ENCODE results near the gene OR5H1. TPM values are rescaled to one million over a fixed set of nuclear protein-coding genes. Genes with fewer than 3 reads are reported as not detected.

The OR5H1 gene
- polyA plus RNA-seq, 1 experiment, result not detected

DNA sequence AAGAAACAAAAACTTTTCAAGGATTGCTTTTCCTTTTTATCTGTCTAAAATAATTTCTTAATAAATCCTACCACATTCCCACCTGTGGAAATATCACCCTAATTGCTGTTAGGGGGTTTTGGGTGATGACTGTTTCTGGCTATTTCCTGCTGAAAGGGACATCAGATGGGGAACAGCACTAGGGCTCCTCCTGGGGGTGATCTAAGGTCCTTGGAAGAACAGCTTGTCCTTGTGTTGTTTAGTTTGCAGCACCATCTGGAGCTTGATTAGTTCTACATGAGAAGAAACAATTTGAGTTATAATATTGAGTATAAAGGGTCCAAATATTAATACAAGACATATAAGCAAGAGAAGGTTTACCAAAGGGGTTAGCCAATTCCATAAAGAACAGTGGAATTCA is 54.7 kb downstream of the OR5H1 start:
- no peaks in the 10 kb centered on the region for H3K27me3 ChIP-seq (ENCODE audit: control insufficient read depth, insufficient read depth, low read length)
- POLR2A ChIA-PET, result no interaction called here
- H3K4me3 ChIP-seq (ENCODE audit: low read depth, low read length), result no peak overlapping the region
- CTCF ChIA-PET, result no interaction called here
- DNase-seq (ENCODE audit: low read depth, low spot score), result no peak
- H3K9me3 ChIP-seq (ENCODE audit: control insufficient read depth, insufficient read depth, low read length), result no peaks in the 10 kb centered on the region
- no peak overlapping the region for H3K27ac ChIP-seq (ENCODE audit: low read depth, low read length)
- TF ChIP-seq, protein P1, sequence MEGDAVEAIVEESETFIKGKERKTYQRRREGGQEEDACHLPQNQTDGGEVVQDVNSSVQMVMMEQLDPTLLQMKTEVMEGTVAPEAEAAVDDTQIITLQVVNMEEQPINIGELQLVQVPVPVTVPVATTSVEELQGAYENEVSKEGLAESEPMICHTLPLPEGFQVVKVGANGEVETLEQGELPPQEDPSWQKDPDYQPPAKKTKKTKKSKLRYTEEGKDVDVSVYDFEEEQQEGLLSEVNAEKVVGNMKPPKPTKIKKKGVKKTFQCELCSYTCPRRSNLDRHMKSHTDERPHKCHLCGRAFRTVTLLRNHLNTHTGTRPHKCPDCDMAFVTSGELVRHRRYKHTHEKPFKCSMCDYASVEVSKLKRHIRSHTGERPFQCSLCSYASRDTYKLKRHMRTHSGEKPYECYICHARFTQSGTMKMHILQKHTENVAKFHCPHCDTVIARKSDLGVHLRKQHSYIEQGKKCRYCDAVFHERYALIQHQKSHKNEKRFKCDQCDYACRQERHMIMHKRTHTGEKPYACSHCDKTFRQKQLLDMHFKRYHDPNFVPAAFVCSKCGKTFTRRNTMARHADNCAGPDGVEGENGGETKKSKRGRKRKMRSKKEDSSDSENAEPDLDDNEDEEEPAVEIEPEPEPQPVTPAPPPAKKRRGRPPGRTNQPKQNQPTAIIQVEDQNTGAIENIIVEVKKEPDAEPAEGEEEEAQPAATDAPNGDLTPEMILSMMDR (IDR thresholded peaks at IDR 0.05; ENCODE audit: low read depth, low read length), result no peak

Other genes starting within 250 kb of the OR5H1 start
- gene RIOX2, start 158.3 kb upstream of the OR5H1 start, polyA plus RNA-seq (2011; rRNA removed), result 23.1 and 27.3 TPM in 2 replicates
- gene GABRR3, start 95.4 kb upstream of the OR5H1 start, polyA plus RNA-seq (2011; rRNA removed), result not detected in 2 replicates
- gene OR5AC2, start 43.5 kb upstream of the OR5H1 start, polyA plus RNA-seq (2011; rRNA removed), result not detected in 2 replicates
- not detected in 2 replicates for gene OR5H14, start 16.8 kb downstream of the OR5H1 start, polyA plus RNA-seq (2011; rRNA removed)
- gene OR5H15, start 36.0 kb downstream of the OR5H1 start, polyA plus RNA-seq (2011; rRNA removed), result not detected in 2 replicates
- gene OR5H6, start 133.5 kb downstream of the OR5H1 start, polyA plus RNA-seq (2011; rRNA removed), result not detected in 2 replicates
- not detected in 2 replicates for gene OR5H2, start 151.8 kb downstream of the OR5H1 start, polyA plus RNA-seq (2011; rRNA removed)
- not detected in 2 replicates for gene OR5K4, start 223.1 kb downstream of the OR5H1 start, polyA plus RNA-seq (2011; rRNA removed)

Measured in AG04450 (cell line).